HG02981 (cell line): Measurements from ENCODE around the gene NAP1L5.

Source experiments
- ATAC-seq: cut with Tn5 transposase; IDR thresholded peaks from one replicate; pipeline ENCODE4 v1.9.1; 2021; ENCODE audit warnings: mild to moderate bottlenecking, moderate library complexity; ENCODE audit not compliant: unreplicated experiment

The NAP1L5 gene, protein sequence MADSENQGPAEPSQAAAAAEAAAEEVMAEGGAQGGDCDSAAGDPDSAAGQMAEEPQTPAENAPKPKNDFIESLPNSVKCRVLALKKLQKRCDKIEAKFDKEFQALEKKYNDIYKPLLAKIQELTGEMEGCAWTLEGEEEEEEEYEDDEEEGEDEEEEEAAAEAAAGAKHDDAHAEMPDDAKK

DNA sequence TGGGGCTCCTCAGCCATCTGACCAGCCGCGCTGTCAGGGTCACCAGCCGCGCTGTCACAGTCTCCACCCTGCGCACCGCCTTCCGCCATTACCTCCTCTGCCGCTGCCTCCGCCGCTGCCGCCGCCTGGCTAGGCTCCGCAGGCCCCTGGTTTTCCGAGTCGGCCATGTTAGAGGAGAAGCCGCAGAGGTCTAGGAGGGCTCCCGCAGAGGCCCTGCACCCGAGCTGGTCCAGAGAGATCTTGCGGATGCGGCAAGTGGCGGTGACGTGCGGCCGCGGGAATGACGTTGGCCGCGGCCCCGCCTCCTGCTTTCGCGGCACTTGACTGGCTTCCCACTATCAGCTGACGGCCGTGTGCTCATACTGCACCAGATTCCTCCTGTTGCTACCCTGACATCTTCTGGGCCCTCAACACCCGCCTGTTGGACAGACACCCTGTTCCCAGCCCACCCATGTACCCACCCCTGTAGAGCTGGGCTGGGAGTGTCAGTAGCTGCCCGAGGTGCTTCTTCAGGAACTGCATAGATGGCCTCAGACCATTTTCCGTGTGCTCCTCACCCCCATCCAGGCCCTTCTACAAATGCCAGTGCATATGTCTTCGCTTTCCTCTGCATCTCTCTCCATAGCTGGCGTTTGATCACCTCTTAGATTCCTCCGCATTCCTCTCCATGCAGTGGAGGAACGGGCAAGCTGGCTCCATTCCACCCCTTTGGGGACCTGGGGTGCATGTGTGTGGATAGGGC, at the start of gene NAP1L5:
NAP1L5 (minus strand) TSS at position 242 of the 742 bp plus-strand sequence; CDS start at position 167, 75 bp downstream.
- peak; percentile 92 for ATAC-seq

DNA sequence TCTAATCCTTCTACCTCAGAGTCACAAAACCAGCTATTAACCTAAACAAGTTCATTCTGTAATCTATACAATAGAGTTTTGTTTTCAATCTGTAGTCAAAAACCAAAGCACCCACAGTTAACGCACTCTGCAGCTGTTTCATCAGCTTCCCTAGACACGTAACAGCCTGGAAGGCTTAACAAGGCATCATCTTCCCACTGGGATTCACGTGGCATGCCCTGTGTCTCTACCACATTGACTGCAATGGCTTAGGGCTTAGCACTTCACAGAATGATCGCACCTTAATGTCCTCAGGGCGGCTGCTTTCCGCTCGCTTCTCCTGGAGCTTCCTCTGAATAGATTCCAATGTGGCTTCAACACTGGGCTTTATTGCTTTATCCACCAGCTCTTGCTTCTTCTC, 49.7 kb upstream of the NAP1L5 start:
- ATAC-seq: no peak

DNA sequence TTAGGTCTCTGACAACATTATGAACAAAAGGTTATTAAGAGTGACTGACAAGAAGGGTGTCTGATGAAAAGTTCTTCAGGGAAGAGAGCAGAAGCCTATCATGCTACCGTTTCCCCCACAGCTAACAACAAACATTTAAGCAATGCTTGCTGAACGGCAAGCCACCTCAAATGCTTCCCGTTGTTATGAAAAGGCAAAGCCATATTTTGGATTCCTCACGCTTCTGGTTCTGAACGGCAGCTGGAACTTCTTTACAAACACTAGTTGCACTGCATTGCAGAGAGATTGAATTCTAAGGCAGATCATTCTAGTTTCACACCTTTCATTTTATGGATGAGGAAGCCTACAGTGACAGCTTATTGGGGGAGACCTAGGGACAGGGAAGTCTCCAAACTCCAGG, 48.6 kb upstream of the NAP1L5 start:
- ATAC-seq: no peak

- ATAC-seq: no peak
Measured at GRCh38 chr4:88745581-88746163, 48.0 kb upstream of the NAP1L5 start.

- no peak for ATAC-seq
Measured at GRCh38 chr4:88745175-88745574, 47.5 kb upstream of the NAP1L5 start.

- ATAC-seq: no peak
Measured at GRCh38 chr4:88744609-88745008, 47.0 kb upstream of the NAP1L5 start.

DNA sequence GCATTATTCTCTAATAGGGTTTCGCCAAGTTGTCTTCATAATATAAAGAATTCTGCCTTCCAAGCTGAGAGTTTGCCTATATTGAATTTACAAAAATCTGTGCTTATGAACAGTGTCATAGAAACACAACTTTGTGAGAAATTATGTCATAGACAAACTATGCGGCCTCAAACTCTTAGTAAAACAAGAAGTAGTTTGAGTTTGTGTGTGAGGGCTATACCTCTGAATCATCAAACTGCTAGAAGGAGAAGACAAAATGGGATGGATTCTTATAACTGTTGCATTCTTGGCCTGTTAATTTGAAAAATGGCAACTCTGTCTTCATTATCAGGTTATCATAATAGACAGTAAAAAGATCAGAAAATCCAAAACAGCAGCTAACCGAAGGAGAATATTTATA, 46.1 kb upstream of the NAP1L5 start:
- no peak for ATAC-seq

DNA sequence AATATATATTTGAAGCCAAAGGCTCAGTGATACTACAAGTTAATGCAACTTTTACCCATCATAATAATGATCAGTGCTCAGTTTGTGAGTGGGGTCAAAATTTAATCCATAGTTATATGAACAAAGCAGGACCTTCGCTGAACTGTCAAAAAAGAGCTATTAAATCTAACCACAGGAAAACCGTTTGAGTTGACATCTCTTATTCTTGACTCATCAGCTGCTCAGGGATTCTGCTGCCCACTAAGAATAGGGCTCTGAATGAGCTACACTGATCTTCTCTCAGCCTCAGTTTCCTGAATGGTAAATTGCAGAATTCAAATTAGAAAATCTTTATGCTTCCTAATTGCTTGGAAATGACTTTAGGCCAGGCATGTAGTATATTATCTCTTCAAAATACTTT, 44.9 kb upstream of the NAP1L5 start:
- ATAC-seq: no peak

DNA sequence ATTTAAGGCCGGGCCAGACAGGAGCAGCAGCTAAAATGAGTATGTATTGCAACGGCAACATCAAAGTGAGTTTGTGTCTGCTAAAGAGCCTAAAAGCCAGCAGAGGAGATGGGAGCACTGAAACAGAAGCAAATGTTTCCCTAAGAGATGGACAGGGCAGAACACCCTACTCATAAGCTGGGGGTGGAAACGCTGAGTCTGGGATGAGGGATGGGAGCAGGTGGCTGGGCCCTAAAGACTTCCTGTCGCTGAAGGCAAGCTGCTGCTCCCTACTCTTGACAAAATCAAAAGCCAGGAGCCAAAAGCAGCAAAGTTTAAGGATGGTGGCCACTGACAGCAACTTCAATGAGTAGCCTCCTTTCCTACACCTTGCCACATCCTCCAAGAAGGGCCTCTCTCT, 40.6 kb upstream of the NAP1L5 start:
- no peak for ATAC-seq

DNA sequence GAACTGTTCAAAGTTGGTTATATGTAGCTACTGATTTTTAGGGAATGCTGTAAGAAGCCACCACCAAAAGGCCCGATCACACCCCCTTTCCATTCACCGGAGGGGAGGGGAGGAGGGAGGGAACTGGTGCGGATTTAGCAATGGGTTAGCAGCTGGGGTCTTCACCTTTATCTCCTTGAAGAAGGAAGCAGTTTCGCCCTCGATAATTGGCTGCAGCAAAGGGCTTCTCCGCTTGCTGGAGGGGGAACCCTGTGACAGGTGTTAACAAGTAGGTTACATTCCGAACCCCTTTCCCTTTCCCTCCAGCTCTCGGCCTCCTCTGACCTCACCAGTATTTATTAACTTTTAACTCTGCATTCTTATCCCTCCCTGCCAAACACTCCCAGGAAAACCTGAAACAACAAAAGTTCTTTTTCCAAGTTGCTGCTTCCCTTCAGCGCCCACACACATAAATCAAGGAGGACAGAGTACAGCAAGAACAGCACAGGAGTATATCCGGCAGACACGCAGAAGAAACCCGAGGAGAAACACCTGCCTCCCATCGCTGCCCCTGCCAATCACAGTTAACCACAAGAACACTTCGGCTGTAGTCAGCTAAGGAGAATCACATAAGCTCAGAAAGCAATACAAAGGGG, 39.8 kb upstream of the NAP1L5 start:
- ATAC-seq: peak; percentile 96

GRCh38 chr4:88736264-88736663, 38.6 kb upstream of the NAP1L5 start:
- no peak for ATAC-seq

DNA sequence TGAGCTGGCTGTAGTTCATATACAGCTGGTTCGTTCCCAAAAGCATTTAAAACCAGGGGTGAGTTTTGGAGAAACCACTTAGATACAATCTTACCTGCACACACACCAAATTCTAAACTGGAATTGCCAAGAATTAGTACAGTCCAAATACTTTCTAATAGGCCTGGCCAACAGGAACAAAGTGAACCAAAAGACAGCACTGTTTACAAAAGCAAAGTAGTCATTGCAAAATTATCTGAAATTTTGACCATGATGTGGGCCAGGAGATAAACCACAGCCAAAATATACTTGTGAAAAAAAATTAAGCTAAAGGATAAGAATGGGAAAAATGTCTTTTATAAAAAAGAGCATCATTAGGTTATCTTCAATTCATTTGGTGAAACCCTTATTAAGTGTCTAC, 37.9 kb upstream of the NAP1L5 start:
- no peak for ATAC-seq

GRCh38 chr4:88734403-88734949, 36.8 kb upstream of the NAP1L5 start:
- no peak for ATAC-seq

DNA sequence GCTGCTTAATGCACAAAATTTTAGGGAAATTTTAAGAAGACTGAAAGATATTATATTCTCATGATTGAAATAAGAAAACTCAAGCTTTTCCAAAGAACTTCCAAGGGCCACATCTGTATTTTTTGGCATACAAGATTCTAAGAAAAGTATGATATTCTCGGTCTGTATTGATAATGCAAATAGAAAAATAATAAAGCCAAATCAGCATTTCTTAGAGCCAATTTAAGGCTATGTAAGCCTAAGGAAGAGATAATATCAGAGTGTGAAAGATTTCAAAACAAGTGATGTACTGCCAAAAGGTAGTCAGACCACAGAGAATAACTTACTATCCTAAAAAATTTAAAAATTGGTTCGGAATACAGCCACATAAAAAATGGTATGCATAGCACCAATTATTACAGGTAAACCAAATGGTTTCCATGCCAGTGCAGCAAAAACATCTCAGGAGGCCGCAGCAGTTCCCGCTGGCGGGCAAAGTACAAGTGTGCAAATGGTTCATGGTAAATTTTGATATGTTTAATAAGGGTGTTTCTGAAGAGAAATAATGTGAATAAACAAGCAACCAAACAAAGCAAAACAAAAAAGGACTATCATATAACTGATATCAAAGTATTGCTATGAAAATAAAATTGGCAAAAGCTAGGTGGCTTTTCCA, 35.2 kb upstream of the NAP1L5 start:
- ATAC-seq: no peak

GRCh38 chr4:88731381-88731780, 33.8 kb upstream of the NAP1L5 start:
- no peak for ATAC-seq

- no peak for ATAC-seq
Measured at GRCh38 chr4:88730811-88731210, 33.2 kb upstream of the NAP1L5 start.

DNA sequence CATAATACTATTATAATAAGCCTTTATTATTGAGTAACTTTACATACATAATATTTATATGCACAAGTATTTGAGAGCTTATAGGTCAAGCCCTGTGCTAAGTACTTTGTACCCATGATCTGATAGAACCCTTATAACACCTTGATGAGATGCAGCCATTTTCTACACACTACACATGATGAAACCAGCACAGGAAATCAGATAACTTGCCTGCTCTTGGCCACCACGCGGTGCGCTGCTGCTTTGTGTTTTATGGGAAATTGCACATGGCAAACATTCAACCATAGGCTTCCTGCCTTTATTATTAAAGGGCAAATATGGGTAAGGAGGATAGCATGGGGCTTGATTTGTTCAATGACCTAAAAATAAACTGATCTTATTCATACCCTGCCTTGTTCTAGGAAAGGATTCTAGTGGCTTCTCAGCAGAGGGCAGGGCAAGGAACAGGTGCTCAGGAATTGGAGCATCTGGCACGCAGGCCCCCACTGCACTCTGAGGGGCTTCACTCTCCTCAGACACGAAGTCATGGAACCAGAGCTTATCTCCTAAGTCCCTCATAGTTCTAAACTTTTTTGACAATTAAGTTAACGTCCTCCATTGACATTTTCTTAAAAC, 31.6 kb upstream of the NAP1L5 start:
- ATAC-seq: no peak

- ATAC-seq: no peak
Measured at GRCh38 chr4:88728146-88728545, 30.5 kb upstream of the NAP1L5 start.

- no peak for ATAC-seq
Measured at GRCh38 chr4:88725986-88726385, 28.4 kb upstream of the NAP1L5 start.

DNA sequence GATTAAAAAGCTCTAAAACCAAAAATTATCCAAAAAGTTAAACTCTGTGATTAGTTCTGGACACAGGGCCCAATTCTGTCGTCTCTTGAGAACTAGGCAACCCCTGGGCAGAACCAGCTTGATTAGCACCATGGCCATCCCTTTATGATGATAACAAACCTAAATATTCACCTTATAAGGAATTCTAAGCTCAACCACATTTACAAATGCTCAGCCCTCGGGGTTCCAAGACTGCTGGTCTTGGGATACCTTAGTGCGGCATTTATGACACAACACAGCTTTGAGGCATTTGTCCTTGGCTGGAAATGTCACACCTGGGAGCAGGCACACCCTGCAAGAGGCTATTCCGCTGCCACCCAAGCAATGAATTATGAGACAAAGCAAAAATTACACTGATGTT, 27.5 kb upstream of the NAP1L5 start:
- no peak for ATAC-seq

DNA sequence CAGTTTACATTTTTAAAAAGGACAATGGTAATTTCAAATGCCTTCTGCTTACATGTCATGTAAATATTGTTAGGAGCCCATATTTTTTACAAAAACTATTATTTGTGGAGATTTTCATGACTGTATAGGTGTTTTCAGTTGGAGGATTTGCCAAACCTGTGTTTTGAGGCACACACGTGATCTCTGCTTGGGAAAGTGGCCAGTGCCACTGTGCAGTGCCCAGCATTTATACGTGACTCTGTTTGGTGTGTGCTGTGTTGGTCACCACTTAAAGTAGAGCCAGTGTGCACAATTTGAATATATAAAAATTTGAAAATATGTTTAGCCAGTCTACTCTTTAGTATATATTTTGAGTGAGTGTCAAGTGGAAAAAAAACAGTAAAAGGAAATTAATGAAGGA, 26.8 kb upstream of the NAP1L5 start:
- ATAC-seq: no peak
